IMR-90 (cell line): ENCODE results near the gene AUTS2.

Experiments
- BHLHE40 ChIP-seq: fragments of 150-350 bp; IDR thresholded peaks from 2 replicates; pipeline ENCODE4 v1.6.1; 2016; ENCODE audit warnings: mild to moderate bottlenecking, low read depth, low read length
- CEBPB ChIP-seq: IDR thresholded peaks from 2 replicates; pipeline ENCODE4 v1.6.1; 2012; ENCODE audit warnings: low read depth, low read length, improper control_type of control experiment
- CHD1 ChIP-seq: IDR thresholded peaks from 2 replicates; pipeline ENCODE4 v1.6.1; 2012; ENCODE audit warnings: low read depth, low read length, improper control_type of control experiment
- CTCF ChIP-seq: conservative IDR thresholded peaks from 2 replicates; pipeline ENCODE4 v1.5.1; 2012; ENCODE audit warnings: mild to moderate bottlenecking, low read depth, low read length, improper control_type of control experiment
- FOS ChIP-seq: fragments of 150-350 bp; IDR thresholded peaks from 2 replicates; pipeline ENCODE4 v1.6.1; 2016; ENCODE audit warnings: low read depth, low read length
- MAFK ChIP-seq: IDR thresholded peaks from 2 replicates; pipeline ENCODE4 v1.6.1; 2012; ENCODE audit warnings: low read depth, low read length, improper control_type of control experiment
- MAZ ChIP-seq: IDR thresholded peaks from 2 replicates; pipeline ENCODE4 v1.6.1; 2012; ENCODE audit warnings: low read depth, mild to moderate bottlenecking, low read length, improper control_type of control experiment, moderate library complexity, borderline replicate concordance
- MXI1 ChIP-seq: IDR thresholded peaks from 2 replicates; pipeline ENCODE4 v1.6.1; 2012; ENCODE audit warnings: low read depth, mild to moderate bottlenecking, low read length, moderate library complexity, borderline replicate concordance
- POLR2A ChIP-seq: IDR thresholded peaks from 2 replicates; pipeline ENCODE4 v1.6.1; 2012; ENCODE audit warnings: mild to moderate bottlenecking, low read depth, low read length
- RAD21 ChIP-seq: IDR thresholded peaks from 2 replicates; pipeline ENCODE4 v1.6.1; 2012; ENCODE audit warnings: low read length, improper control_type of control experiment
- RCOR1 ChIP-seq: IDR thresholded peaks from 2 replicates; pipeline ENCODE4 v1.6.1; 2012; ENCODE audit warnings: mild to moderate bottlenecking, low read length, improper control_type of control experiment; ENCODE audit not compliant: insufficient replicate concordance
- RFX5 ChIP-seq: IDR thresholded peaks from 2 replicates; pipeline ENCODE4 v1.8.0; 2012; ENCODE audit warnings: low read depth, mild to moderate bottlenecking, low read length, moderate library complexity
- SMC3 ChIP-seq: fragments of 150-350 bp; IDR thresholded peaks from 2 replicates; pipeline ENCODE4 v1.6.1; 2016; ENCODE audit warnings: low read depth, mild to moderate bottlenecking, antibody characterized with exemption, low read length, moderate library complexity
- USF2 ChIP-seq: fragments of 150-350 bp; IDR thresholded peaks from 2 replicates; pipeline ENCODE4 v1.6.1; 2017; ENCODE audit warnings: mild to moderate bottlenecking, antibody characterized with exemption, low read length, low read depth

- no peak for TF ChIP-seq CTCF
- TF ChIP-seq MAZ = no peak
- TF ChIP-seq MAFK = no peak
- no peak for TF ChIP-seq RFX5
- TF ChIP-seq POLR2A = no peak
- TF ChIP-seq RCOR1 = no peak
- no peak for TF ChIP-seq CEBPB
- no peak for TF ChIP-seq SMC3
- TF ChIP-seq CHD1 = no peak
- no peak for TF ChIP-seq FOS
- no peak for TF ChIP-seq RAD21
- TF ChIP-seq MXI1 = no peak
- TF ChIP-seq BHLHE40 = no peak
- TF ChIP-seq USF2 = no peak
Observed at GRCh38 chr7:69849268-69849667, 251.0 kb downstream of the AUTS2 start.
